ENCODE results near the gene SKIC2. TPM values are rescaled to one million over a fixed set of nuclear protein-coding genes. Genes with fewer than 3 reads are reported as not detected.

The SKIC2 gene
- total RNA-seq, 1 experiment from 2014 or later: 68.0 TPM

DNA sequence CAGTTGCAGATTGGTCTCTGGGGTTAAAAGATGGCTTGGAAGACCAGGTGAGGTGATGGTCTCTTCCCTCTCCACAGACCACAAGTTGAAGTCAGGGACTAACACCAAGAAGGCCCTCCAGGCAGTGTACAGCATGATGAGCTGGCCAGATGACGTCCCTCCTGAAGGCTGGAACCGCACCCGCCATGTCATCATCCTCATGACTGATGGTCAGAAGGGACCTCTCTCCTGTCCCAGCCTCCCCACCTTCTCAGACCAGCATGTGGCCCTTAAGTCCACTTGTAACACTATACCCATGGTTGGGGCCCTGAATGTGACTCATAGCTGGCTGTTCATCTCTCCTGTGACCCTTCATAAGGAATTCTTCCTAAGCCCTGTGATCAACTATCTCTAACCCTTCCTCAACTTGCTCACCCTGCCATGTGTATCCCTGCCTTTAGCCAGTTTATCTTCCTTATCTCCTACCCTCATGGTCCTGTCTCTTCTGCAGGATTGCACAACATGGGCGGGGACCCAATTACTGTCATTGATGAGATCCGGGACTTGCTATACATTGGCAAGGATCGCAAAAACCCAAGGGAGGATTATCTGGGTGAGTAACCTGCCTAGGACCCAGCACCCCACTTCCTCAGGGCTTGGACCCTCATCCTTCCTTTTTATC lies 10.1 kb upstream of the SKIC2 start:
- peak overlapping the region; percentile 47 for H3K4me2 ChIP-seq (ENCODE audit: low read length)

DNA sequence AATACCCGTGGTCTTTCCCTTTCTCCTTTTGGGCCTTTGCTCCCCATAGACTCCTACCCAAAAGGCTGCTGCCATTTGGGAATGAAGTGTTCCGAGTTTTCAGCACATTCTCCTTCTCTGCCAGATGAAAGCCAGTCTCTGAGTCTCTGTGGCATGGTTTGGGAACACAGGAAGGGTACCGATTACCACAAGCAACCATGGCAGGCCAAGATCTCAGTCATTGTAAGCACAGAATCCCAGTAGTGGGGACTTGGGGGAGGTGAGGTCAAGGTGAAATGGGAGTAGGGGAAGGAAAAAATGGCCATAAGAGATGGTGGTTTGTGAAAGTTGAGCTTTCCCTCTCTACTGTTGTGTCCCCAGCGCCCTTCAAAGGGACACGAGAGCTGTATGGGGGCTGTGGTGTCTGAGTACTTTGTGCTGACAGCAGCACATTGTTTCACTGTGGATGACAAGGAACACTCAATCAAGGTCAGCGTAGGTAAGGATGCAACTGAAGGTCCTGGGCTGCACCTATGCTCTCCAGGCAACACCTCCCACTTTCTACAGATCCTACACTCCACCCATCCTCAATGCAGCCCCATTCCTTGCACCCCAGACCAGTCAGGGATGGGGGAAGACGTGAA lies 8.9 kb upstream of the SKIC2 start:
- ChIA-PET POLR2A (no interaction called here), CTCF (no interaction called here), RAD21 (ENCODE audit: low non-redundant PET in 1 of 2, low total read pairs in 2 of 2, uncharacterized antibody in 2 of 2, unreplicated experiment in 2 of 2) (no interaction called here)
- intact Hi-C loops (cut with micrococcal nuclease): no loop called here
- H2AFZ ChIP-seq (ENCODE audit: low read depth, low read length, poor library complexity, severe bottlenecking): no peak overlapping the region
- ATAC-seq (no peak), DNase-seq (ENCODE audit: low read depth, low spot score) (no peak)
- H3K36me3 ChIP-seq (ENCODE audit: control insufficient read depth in 1 of 2, insufficient read depth in 2 of 2, low read length in 2 of 2): peaks cover 19 to 36% of the 10 kb centered on the region in 2 experiments
- no peaks in the 10 kb centered on the region for H3K27me3 ChIP-seq (ENCODE audit: insufficient read depth, low read length)
- peaks cover 7 to 26% of the 10 kb centered on the region in 2 experiments; a peak in 3 of 4 replicates for H3K4me1 ChIP-seq (ENCODE audit: control insufficient read depth in 1 of 2, insufficient read depth in 2 of 2, low read length in 2 of 2)
- H3K79me2 ChIP-seq (ENCODE audit: insufficient read depth, low read length): no peaks in the 10 kb centered on the region
- H3K9me2 ChIP-seq (ENCODE audit: insufficient read depth): no peaks in the 10 kb centered on the region; the same call in 1 of the 2 replicates
- H3K4me3 ChIP-seq (replicated peaks in 1 of 2; ENCODE audit: low read depth in 1 of 2, low read length in 2 of 2): no peak overlapping the region
- no peak overlapping the region for H3K4me2 ChIP-seq (ENCODE audit: low read length)
- H3K9ac ChIP-seq (ENCODE audit: low read length): no peak overlapping the region
- H4K20me1 ChIP-seq (ENCODE audit: insufficient read depth): no peaks in the 10 kb centered on the region
- BruUV-seq (replicated peaks): no TSS peak
- H3K27ac ChIP-seq (ENCODE audit: low read depth, low read length): no peak overlapping the region
- no peaks in the 10 kb centered on the region for H3K9me3 ChIP-seq (ENCODE audit: control insufficient read depth in 1 of 2, insufficient read depth in 1 of 2, low read depth in 1 of 2, low read length in 2 of 2)
- TF ChIP-seq, protein P1, sequence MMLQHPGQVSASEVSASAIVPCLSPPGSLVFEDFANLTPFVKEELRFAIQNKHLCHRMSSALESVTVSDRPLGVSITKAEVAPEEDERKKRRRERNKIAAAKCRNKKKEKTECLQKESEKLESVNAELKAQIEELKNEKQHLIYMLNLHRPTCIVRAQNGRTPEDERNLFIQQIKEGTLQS (IDR thresholded peaks at IDR 0.05): no peak
- TF ChIP-seq ZNF274 (IDR thresholded peaks at IDR 0.05; ENCODE audit: low read depth, low read length): no peak
- no peak for TF ChIP-seq TCF7L2 (IDR thresholded peaks at IDR 0.05; ENCODE audit: borderline replicate concordance, extremely low read depth, insufficient read depth, insufficient read length)
- no peak for TF ChIP-seq CEBPB (IDR thresholded peaks at IDR 0.05; ENCODE audit: low read depth)
- no peak for TF ChIP-seq EZH2 (IDR thresholded peaks at IDR 0.05)
- TF ChIP-seq, protein P2, sequence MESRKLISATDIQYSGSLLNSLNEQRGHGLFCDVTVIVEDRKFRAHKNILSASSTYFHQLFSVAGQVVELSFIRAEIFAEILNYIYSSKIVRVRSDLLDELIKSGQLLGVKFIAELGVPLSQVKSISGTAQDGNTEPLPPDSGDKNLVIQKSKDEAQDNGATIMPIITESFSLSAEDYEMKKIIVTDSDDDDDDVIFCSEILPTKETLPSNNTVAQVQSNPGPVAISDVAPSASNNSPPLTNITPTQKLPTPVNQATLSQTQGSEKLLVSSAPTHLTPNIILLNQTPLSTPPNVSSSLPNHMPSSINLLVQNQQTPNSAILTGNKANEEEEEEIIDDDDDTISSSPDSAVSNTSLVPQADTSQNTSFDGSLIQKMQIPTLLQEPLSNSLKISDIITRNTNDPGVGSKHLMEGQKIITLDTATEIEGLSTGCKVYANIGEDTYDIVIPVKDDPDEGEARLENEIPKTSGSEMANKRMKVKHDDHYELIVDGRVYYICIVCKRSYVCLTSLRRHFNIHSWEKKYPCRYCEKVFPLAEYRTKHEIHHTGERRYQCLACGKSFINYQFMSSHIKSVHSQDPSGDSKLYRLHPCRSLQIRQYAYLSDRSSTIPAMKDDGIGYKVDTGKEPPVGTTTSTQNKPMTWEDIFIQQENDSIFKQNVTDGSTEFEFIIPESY (IDR thresholded peaks at IDR 0.05; ENCODE audit: extremely low read depth, insufficient replicate concordance, low read length): no peak
- TF ChIP-seq SP1 (IDR thresholded peaks at IDR 0.05; ENCODE audit: low read depth): no peak
- no peak for TF ChIP-seq ELF1 (IDR thresholded peaks at IDR 0.05; ENCODE audit: borderline replicate concordance, low read depth)
- TF ChIP-seq EGR1 (IDR thresholded peaks at IDR 0.05; ENCODE audit: low read depth): no peak
- TF ChIP-seq RAD21 (IDR thresholded peaks at IDR 0.05; ENCODE audit: low read depth): no peak
- no peak for TF ChIP-seq POLR2AphosphoS5 (IDR thresholded peaks at IDR 0.05; ENCODE audit: low read depth, low read length)

More for the DNA sequence above, 10.1 kb upstream of the SKIC2 start:
- Histone ChIP-seq H3K4me3 (replicated peaks in 1 of 2; ENCODE audit: low read depth in 1 of 2, low read length in 2 of 2) (no peak overlapping the region), H3K79me2 (ENCODE audit: insufficient read depth, low read length) (no peaks in the 10 kb centered on the region), H3K9me2 (ENCODE audit: insufficient read depth) (no peaks in the 10 kb centered on the region; the same call in 1 of the 2 replicates), H2AFZ (ENCODE audit: low read depth, low read length, poor library complexity, severe bottlenecking) (no peak overlapping the region), H3K27me3 (ENCODE audit: insufficient read depth, low read length) (no peaks in the 10 kb centered on the region), H3K27ac (ENCODE audit: low read depth, low read length) (no peak overlapping the region), H4K20me1 (ENCODE audit: insufficient read depth) (no peaks in the 10 kb centered on the region), H3K9me3 (ENCODE audit: control insufficient read depth in 1 of 2, insufficient read depth in 1 of 2, low read depth in 1 of 2, low read length in 2 of 2) (no peaks in the 10 kb centered on the region), H3K36me3 (ENCODE audit: control insufficient read depth in 1 of 2, insufficient read depth in 2 of 2, low read length in 2 of 2) (peaks cover 11 to 26% of the 10 kb centered on the region in 2 experiments), H3K9ac (ENCODE audit: low read length) (no peak overlapping the region), H3K4me1 (ENCODE audit: control insufficient read depth in 1 of 2, insufficient read depth in 2 of 2, low read length in 2 of 2) (peaks cover 7 to 31% of the 10 kb centered on the region in 2 experiments; a peak in 3 of 4 replicates)
- TF ChIP-seq ZNF274 (IDR thresholded peaks at IDR 0.05; ENCODE audit: low read depth, low read length): no peak
- TF ChIP-seq POLR2AphosphoS5 (IDR thresholded peaks at IDR 0.05; ENCODE audit: low read depth, low read length): peak; percentile 57
- no peak for TF ChIP-seq YY1 (IDR thresholded peaks at IDR 0.05; ENCODE audit: extremely low read depth, insufficient replicate concordance, low read depth, low read length)
- peak; percentile 73 for TF ChIP-seq CEBPB (IDR thresholded peaks at IDR 0.05; ENCODE audit: low read depth)
- TF ChIP-seq, protein P3, sequence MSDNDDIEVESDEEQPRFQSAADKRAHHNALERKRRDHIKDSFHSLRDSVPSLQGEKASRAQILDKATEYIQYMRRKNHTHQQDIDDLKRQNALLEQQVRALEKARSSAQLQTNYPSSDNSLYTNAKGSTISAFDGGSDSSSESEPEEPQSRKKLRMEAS (IDR thresholded peaks at IDR 0.05): peak; percentile 49; the same call in 1 of the 2 replicates
- BruUV-seq (replicated peaks): TSS peak; percentile 12
- RAD21 ChIA-PET (ENCODE audit: low non-redundant PET in 1 of 2, low total read pairs in 2 of 2, uncharacterized antibody in 2 of 2, unreplicated experiment in 2 of 2): no interaction called here
- CTCF ChIA-PET: no interaction called here
- intact Hi-C loops (cut with micrococcal nuclease): no loop called here
- POLR2A ChIA-PET: interaction anchor here (0.7 kb wide), 1 partner anchor 10 kb away, joined by 3 read pairs; the partner anchor contains the start of genes NELFE and SKIC2
- DNase-seq (ENCODE audit: low read depth, low spot score) (no peak), ATAC-seq (peak; percentile 34)

Measured in HCT116 (cell line).